BLaER1 (cell line): Measurements from ENCODE around the gene RSAD2.

Experiments used
- H3K27ac ChIP-seq: shearing (Covaris generic); formaldehyde crosslinking; 2 replicates; pipeline ENCODE4 v1.8.1; 2022
- H3K27me3 ChIP-seq: shearing (Covaris generic); formaldehyde crosslinking; 2 replicates; pipeline ENCODE4 v1.8.1; 2022
- H3K36me3 ChIP-seq: shearing (Covaris generic); formaldehyde crosslinking; 2 replicates; pipeline ENCODE4 v1.8.1; 2022
- H3K4me1 ChIP-seq: shearing (Covaris generic); formaldehyde crosslinking; 2 replicates; pipeline ENCODE4 v1.8.1; 2022
- H3K4me2 ChIP-seq: shearing (Covaris generic); formaldehyde crosslinking; 2 replicates; pipeline ENCODE4 v1.8.1; 2022
- H3K4me3 ChIP-seq: shearing (Covaris generic); formaldehyde crosslinking; 2 replicates; pipeline ENCODE4 v1.8.1; 2022
- H3K9ac ChIP-seq: shearing (Covaris generic); formaldehyde crosslinking; 2 replicates; pipeline ENCODE4 v1.8.1; 2022
- H3K9me3 ChIP-seq: shearing (Covaris generic); formaldehyde crosslinking; 2 replicates; pipeline ENCODE4 v1.8.1; 2022
- H4K20me1 ChIP-seq: shearing (Covaris generic); formaldehyde crosslinking; 2 replicates; pipeline ENCODE4 v1.8.1; 2022
- Cebpa-rat ChIP-seq: shearing (Covaris generic); IDR thresholded peaks from 2 replicates; pipeline ENCODE4 v1.8.1; 2022

The RSAD2 gene

DNA sequence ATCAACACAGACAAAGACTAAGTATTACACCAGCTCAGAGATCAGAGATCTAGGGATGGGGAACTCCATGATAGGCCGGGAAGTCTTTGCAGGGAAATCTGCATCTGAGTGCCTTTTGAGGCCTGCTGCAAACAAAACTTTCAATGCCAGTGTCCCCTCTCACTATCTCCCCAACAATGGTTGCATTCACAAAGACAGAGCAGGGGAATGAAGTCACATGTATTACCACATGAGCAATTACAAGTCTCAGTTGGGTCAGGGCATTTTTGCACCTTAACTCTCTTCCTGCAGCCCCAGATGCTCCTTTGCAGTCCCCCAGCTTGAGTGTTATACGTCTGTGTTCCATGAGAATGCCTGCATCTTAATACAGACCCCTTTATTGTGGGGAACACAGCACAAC, 37.8 kb downstream of the RSAD2 start:
- Histone ChIP-seq H3K36me3 (no peaks in the 10 kb centered on the region), H3K4me1 (peaks cover 35% of the 10 kb centered on the region), H4K20me1 (peaks cover 9% of the 10 kb centered on the region; the same call in 1 of the 2 replicates), H3K9me3 (no peaks in the 10 kb centered on the region), H3K9ac (no peak overlapping the region), H3K27me3 (no peaks in the 10 kb centered on the region), H3K4me3 (no peak overlapping the region), H3K27ac (no peak overlapping the region), H3K4me2 (no peak overlapping the region)
- TF ChIP-seq Cebpa-rat = no peak

DNA sequence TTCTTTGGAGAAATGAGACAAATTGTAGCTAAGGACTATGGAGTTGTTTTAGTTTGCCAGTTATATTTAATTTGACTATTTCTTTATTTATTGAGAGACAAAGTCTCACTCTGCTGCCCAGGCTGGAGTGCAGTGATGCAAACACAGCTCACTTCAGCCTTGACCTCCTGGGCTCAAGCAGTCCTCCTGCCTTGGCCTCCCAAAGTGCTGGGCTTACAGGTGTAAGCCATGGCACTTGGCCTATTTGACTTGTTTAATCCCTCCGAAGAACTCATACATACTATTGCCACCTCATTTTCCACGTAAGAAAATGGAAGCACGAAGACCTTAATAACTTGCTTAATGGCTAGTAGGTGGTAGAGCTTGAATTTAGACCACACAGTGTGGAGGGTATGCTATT, 38.6 kb downstream of the RSAD2 start:
- H3K9me3 ChIP-seq = no peaks in the 10 kb centered on the region
- no peak overlapping the region for H3K27ac ChIP-seq
- H3K4me1 ChIP-seq = peaks cover 35% of the 10 kb centered on the region

DNA sequence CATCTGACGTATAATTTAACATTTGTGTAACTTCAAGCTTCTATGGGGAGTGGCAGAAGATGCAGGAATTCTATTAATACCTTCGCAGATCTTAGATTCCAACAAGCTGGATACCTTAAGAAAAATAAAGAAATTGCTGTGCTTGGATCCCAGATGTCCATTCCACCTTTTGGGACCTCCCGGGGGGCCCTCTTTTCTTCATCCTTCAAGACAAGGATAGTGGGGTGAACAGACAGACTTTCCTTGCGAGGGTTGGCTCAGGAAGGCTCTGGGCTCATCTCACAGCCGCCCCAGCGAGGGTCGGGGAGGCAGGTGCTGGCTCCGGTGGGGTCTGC, 39.1 kb downstream of the RSAD2 start:
- H4K20me1 ChIP-seq = peaks cover 21% of the 10 kb centered on the region; the same call in 1 of the 2 replicates
- H3K4me1 ChIP-seq = peaks cover 37% of the 10 kb centered on the region
- no peak overlapping the region for H3K27ac ChIP-seq
- no peaks in the 10 kb centered on the region for H3K27me3 ChIP-seq
- no peak for TF ChIP-seq Cebpa-rat
- peak overlapping the region; percentile 90; the same call in 1 of the 2 replicates for H3K9ac ChIP-seq
- H3K4me3 ChIP-seq = peak overlapping the region; percentile 96
- peak overlapping the region; percentile 98 for H3K4me2 ChIP-seq
- H3K36me3 ChIP-seq = no peaks in the 10 kb centered on the region
- no peaks in the 10 kb centered on the region for H3K9me3 ChIP-seq

More for the DNA sequence above, 38.6 kb downstream of the RSAD2 start:
- Histone ChIP-seq H3K4me3 (no peak overlapping the region), H4K20me1 (peaks cover 16% of the 10 kb centered on the region; the same call in 1 of the 2 replicates), H3K27me3 (no peaks in the 10 kb centered on the region), H3K9ac (no peak overlapping the region), H3K4me2 (no peak overlapping the region), H3K36me3 (no peaks in the 10 kb centered on the region)
- no peak for TF ChIP-seq Cebpa-rat

DNA sequence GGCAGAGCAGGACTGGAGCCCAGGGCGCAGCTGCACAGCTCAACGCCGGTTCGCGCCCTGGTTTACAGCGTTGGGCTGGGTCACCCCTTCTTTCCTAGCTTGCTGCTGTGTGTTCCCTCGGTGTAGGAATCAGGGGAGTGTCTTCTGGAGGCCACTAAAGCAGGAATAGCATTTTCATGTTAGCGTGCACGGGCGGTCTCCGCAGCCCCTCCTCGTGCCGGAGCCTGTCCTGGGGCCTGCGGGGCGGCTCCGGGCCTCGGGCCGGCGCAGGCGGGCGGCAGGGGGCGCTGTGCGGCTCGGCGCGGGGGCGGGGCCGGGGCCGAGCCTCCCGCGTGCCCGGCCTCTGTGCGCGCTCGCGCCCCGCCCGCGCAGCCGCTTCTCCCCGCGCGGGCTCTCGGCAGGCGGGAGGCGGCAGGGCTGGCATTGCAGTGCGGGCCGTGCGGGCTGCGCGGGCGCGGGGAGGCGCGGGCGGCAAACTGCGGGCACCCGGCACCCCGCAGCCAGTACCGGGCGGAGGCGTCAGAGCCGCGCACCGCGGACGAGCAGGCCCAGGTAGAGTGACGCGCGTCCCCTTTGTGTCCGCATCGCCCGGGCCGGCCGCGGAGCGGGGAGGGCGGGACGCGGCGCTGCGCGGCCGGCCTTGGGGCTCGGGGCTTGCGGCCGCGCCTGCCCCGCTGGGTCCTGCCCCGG, 39.6 kb downstream of the RSAD2 start, which contains the start of gene RNF144A:
Gene RNF144A, plus strand, starts transcription at position 342 of the 690 bp plus-strand sequence. CDS start 79,515 bp downstream, outside the sequence.
- Histone ChIP-seq H3K36me3 (no peaks in the 10 kb centered on the region), H3K4me1 (peaks cover 42% of the 10 kb centered on the region), H3K4me3 (peak within 1 kb of the TSS; percentile 96), H3K27me3 (no peaks in the 10 kb centered on the region), H3K27ac (peak within 1 kb of the TSS; percentile 87), H3K4me2 (peak within 1 kb of the TSS; percentile 98), H3K9me3 (no peaks in the 10 kb centered on the region), H4K20me1 (peaks cover 26% of the 10 kb centered on the region; the same call in 1 of the 2 replicates), H3K9ac (peak within 1 kb of the TSS; percentile 90)
- TF ChIP-seq Cebpa-rat = no peak

DNA sequence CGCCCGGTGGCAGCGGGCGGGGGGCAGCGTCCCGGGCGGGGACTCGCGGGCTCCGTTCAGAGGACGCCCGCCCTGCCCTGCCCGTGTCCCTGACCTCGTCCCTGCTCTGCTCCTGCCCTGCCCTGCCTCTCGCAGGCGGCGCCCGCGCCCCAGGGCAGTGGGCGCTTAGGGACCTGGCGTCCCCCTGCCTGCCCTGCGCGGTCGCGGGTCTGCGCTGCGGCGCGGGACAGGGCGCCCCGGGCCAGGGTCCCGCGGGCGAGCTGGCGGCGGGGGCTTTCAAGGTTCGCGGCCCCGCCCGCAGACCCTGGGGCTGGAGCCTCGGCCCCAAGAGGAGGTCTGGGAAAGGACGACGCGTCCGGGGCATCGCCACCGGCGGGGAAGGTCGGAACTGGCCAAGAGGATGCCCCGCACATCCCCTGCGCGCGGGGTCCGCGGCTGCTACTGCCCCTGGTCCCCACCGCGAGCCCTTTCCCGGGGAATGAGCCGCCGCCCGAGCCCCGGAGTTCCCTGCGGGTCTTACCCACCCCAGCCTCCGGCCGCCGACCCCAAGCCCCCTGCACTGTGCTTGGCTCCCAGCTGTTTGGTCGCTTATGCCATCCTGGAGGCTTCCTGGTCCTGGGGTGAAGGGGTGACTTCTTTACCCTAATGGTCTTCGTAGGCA, 40.3 kb downstream of the RSAD2 start:
- Histone ChIP-seq H3K9me3 (no peaks in the 10 kb centered on the region), H3K27ac (peak overlapping the region; percentile 87), H3K36me3 (no peaks in the 10 kb centered on the region), H3K9ac (peak overlapping the region; percentile 90), H3K4me1 (peaks cover 49% of the 10 kb centered on the region), H3K4me3 (peak overlapping the region; percentile 96), H3K27me3 (no peaks in the 10 kb centered on the region), H3K4me2 (peak overlapping the region; percentile 98), H4K20me1 (peaks cover 26% of the 10 kb centered on the region; the same call in 1 of the 2 replicates)
- no peak for TF ChIP-seq Cebpa-rat

DNA sequence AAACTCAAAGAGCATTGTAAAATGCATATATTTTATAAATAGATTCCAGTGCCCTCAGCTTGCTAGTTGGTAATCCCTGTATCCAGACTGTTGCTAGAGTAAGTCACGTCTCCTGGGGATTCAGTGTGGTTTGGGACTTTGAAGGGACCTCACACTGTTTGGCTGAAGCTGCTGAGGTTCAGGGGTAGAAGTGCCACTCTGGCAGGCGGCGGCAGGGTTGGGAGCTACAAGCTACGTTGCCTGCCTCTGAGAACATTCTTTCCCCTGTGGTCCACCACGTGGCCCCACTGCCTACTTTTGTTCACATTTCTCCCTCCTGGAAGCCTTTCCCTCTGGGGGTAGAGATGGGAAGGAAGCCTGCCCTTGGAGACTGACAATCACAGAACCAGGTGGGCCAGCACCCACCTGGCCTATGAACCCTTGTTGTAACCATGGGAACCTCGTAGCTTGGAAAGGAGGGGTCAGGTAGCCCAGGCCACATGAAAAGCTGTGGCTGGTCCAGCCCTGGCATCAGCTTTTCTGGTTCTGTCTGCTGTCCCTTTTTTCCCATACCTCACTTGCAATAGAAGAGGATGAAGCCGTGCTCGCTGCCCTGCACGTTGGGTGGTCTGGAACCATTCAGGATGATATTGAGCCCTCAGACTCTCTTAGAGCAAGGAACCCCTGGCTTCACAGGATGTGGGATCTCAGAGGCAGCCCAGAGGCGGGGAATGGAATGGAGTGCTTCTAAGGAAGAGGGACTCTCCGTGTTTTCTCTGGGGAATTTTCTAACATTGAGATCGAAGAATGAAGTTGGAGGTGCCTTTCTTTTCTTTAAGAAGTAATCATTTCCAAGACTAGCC, 42.5 kb downstream of the RSAD2 start:
- Histone ChIP-seq H3K36me3 (no peaks in the 10 kb centered on the region), H4K20me1 (peaks cover 37% of the 10 kb centered on the region), H3K4me2 (peak overlapping the region; percentile 98), H3K27ac (no peak overlapping the region), H3K4me1 (peaks cover 70% of the 10 kb centered on the region), H3K27me3 (no peaks in the 10 kb centered on the region), H3K4me3 (no peak overlapping the region), H3K9ac (no peak overlapping the region), H3K9me3 (no peaks in the 10 kb centered on the region)
- TF ChIP-seq Cebpa-rat = no peak

DNA sequence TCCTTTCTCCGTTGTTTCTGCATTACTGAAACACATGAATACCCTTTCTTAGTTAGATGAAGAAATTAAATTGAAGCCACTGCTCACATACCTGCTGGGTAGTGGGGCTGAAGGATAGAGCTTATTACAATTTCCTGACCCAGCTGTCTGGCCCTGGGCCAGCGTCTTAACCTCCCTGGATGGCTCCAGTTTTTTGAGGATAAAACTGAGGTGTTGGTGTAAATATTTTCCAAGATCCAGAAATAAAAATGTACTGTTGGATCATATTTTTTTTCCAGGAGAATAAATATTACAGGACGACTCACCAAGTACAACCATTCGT, 43.1 kb downstream of the RSAD2 start:
- no peaks in the 10 kb centered on the region for H3K27me3 ChIP-seq
- no peak for TF ChIP-seq Cebpa-rat
- H3K4me2 ChIP-seq = peak overlapping the region; percentile 98; the same call in 1 of the 2 replicates
- peaks cover 42% of the 10 kb centered on the region for H4K20me1 ChIP-seq
- no peak overlapping the region for H3K27ac ChIP-seq
- H3K4me1 ChIP-seq = peaks cover 76% of the 10 kb centered on the region
- no peak overlapping the region for H3K9ac ChIP-seq
- H3K9me3 ChIP-seq = no peaks in the 10 kb centered on the region
- H3K36me3 ChIP-seq = no peaks in the 10 kb centered on the region
- no peak overlapping the region for H3K4me3 ChIP-seq

DNA sequence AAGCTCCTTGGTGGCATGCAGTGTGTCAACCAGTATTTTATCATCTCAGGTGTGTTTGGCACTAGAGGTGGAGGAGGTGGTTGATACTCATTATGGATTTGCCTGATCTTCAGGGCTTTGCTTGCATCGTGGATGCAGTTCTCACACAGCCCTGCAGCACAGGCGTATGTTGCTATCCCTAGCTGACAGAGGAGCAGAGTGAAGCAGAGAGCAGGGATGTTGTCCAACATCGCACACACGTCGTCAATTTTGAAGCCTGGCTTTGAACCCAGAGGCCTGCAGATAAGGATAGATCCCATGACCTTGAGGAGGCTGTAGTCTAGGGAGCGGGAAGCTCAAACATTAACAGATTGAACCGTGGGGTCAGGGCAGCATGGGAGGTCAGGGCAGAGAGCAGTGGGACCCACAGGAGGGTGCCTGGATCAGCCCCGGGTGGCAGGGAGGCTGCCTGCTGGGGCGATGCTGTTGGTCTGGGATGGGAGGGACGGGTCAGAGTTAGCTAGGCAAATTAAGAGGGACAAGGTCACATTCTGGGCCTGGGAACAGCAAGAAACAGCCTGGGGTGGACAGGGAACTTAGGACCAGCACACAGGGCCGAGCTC, 43.8 kb downstream of the RSAD2 start:
- no peaks in the 10 kb centered on the region for H3K27me3 ChIP-seq
- no peak overlapping the region for H3K9ac ChIP-seq
- H3K36me3 ChIP-seq = no peaks in the 10 kb centered on the region
- no peak overlapping the region for H3K4me2 ChIP-seq
- peaks cover 42% of the 10 kb centered on the region for H4K20me1 ChIP-seq
- TF ChIP-seq Cebpa-rat = no peak
- H3K27ac ChIP-seq = no peak overlapping the region
- H3K4me1 ChIP-seq = peaks cover 83% of the 10 kb centered on the region
- H3K4me3 ChIP-seq = no peak overlapping the region
- no peaks in the 10 kb centered on the region for H3K9me3 ChIP-seq

DNA sequence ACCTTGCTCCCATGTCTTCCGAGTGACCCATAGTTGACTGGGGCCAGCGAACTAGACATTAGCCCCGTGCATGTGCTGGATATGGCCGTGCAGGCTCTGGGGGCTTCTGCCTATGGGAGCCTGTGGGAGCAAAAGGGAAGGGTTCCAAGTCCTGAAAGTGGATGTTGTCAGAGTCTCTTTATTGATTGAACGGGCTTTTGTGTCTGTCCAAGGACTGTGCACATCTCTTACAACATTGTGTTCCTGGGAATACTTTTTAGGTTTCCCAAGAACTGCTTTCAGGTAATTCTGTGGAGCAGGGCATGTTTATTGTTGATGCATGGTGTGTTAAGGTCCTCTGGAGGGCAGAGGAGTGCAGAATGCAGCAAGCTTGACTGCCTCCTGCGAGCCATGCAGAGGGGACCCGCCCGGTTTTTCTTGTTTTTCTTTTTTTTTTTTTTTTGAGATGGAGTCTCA, 44.7 kb downstream of the RSAD2 start:
- Histone ChIP-seq H3K9me3 (peaks cover under 1% of the 10 kb centered on the region; the same call in 1 of the 2 replicates), H3K4me2 (peak overlapping the region; percentile 14; the same call in 1 of the 2 replicates), H3K36me3 (peaks cover 3% of the 10 kb centered on the region; the same call in 1 of the 2 replicates), H3K9ac (no peak overlapping the region), H4K20me1 (peaks cover 42% of the 10 kb centered on the region), H3K4me3 (no peak overlapping the region), H3K4me1 (peaks cover 86% of the 10 kb centered on the region), H3K27me3 (no peaks in the 10 kb centered on the region), H3K27ac (no peak overlapping the region)
- no peak for TF ChIP-seq Cebpa-rat
